ENCODE data around the gene OSBP2. TPM values are rescaled to one million over a fixed set of nuclear protein-coding genes. Genes with fewer than 3 reads are reported as not detected.

The OSBP2 gene
- total RNA-seq, 2 experiments from 2014 or later = 0.58 to 0.72 TPM

- TF ChIP-seq CTCF (IDR thresholded peaks at IDR 0.05) = no peak
- no peak overlapping the region for H3K27ac Mint-ChIP-seq
- intact Hi-C loops (cut with micrococcal nuclease) = no loop called here
These were observed 193.2 kb downstream of the OSBP2 start for GRCh38 chr22:30887861-30888260.

DNA sequence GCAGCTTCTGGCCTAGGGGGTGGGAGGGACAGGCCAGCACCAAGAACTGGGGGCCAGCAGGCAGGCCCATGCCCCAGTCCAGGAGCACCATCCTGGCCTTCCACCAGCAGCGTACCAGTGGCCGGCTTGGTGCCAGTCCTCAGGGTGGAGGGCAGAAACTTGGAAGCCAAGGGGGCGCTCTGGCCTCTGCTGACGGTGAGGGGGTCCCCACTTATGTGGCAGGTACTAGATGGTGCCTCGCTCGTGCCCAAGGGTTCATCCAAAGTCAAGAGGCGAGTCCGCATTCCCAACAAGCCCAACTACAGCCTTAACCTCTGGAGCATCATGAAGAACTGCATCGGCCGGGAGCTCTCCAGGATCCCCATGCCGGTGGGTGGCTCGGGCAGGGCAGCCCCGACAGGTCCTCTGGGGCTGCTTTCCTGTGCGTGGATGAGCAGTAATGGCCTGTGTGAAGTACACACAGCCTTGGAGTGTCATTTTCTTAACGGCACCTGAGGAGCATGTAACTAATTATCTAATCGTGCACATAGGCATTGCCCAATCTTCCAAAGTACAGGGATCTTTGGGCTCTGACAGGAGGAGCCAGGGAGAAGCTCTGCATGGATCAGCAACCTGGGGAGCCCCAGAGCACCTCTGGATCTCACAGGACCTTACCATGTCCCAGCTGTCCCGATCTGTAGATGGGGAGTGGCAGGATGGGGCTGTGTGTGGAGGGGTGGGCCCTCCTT lies 194.8 kb downstream of the OSBP2 start:
- H3K4me3 Mint-ChIP-seq = no peak overlapping the region
- no peaks in the 10 kb centered on the region for H3K27me3 Mint-ChIP-seq
- H3K36me3 Mint-ChIP-seq (ENCODE audit: low read depth) = no peaks in the 10 kb centered on the region
- intact Hi-C loops (cut with micrococcal nuclease) = no loop called here
- ChIA-PET CTCF (interaction anchor here (1.4 to 3.1 kb wide), 4 partner anchors 18 to 255 kb away, joined by 4 to 12 read pairs (median 4); no protein-coding TSS in a partner anchor), POLR2A (no interaction called here)
- H3K9me3 Mint-ChIP-seq = no peaks in the 10 kb centered on the region
- H3K27ac Mint-ChIP-seq = no peak overlapping the region
- no peak for ATAC-seq
- DNase-seq = no peak
- no peak for TF ChIP-seq CTCF (IDR thresholded peaks at IDR 0.05)
- peaks cover 9% of the 10 kb centered on the region for H3K4me1 Mint-ChIP-seq (ENCODE audit: low read depth)

More at GRCh38 chr22:30887861-30888260, 193.2 kb downstream of the OSBP2 start:
- ATAC-seq (no peak), DNase-seq (no peak)
- POLR2A ChIA-PET = interaction anchor here (1.0 kb wide), 1 partner anchor 54 kb away, joined by 3 read pairs; no protein-coding TSS in a partner anchor
- no peaks in the 10 kb centered on the region for H3K36me3 Mint-ChIP-seq (ENCODE audit: low read depth)
- H3K27me3 Mint-ChIP-seq = no peaks in the 10 kb centered on the region
- no peaks in the 10 kb centered on the region for H3K4me1 Mint-ChIP-seq (ENCODE audit: low read depth)
- H3K9me3 Mint-ChIP-seq = no peaks in the 10 kb centered on the region
- CTCF ChIA-PET = interaction anchor here (1.3 to 1.4 kb wide), 2 partner anchors 22 to 253 kb away, joined by 3 to 4 read pairs; no protein-coding TSS in a partner anchor
- H3K4me3 Mint-ChIP-seq = no peak overlapping the region

GRCh38 chr22:30889996-30890480 lies 195.4 kb downstream of the OSBP2 start:
- ChIA-PET CTCF (interaction anchor here (0.9 to 3.1 kb wide), 11 partner anchors 15 to 256 kb away, joined by 3 to 12 read pairs (median 4); no protein-coding TSS in a partner anchor), POLR2A (no interaction called here)
- H3K4me1 Mint-ChIP-seq (ENCODE audit: low read depth) = peaks cover 12% of the 10 kb centered on the region
- H3K4me3 Mint-ChIP-seq = no peak overlapping the region
- no peaks in the 10 kb centered on the region for H3K27me3 Mint-ChIP-seq
- no peak overlapping the region for H3K27ac Mint-ChIP-seq
- ATAC-seq = no peak
- no peaks in the 10 kb centered on the region for H3K9me3 Mint-ChIP-seq
- intact Hi-C loops (cut with micrococcal nuclease) = no loop called here
- no peak for DNase-seq
- no peak for TF ChIP-seq CTCF (IDR thresholded peaks at IDR 0.05)
- H3K36me3 Mint-ChIP-seq (ENCODE audit: low read depth) = no peaks in the 10 kb centered on the region

GRCh38 chr22:30890686-30891442 lies 196.2 kb downstream of the OSBP2 start:
- CTCF ChIA-PET = interaction anchor here (0.8 to 3.1 kb wide), 14 partner anchors 9 to 256 kb away, joined by 3 to 18 read pairs (median 3); no protein-coding TSS in a partner anchor
- peak; percentile 79 for ATAC-seq
- no peak overlapping the region for H3K27ac Mint-ChIP-seq
- H3K4me3 Mint-ChIP-seq = no peak overlapping the region
- no peaks in the 10 kb centered on the region for H3K27me3 Mint-ChIP-seq
- no peaks in the 10 kb centered on the region for H3K36me3 Mint-ChIP-seq (ENCODE audit: low read depth)
- DNase-seq = peak; percentile 52
- peak; percentile 80 for TF ChIP-seq CTCF (IDR thresholded peaks at IDR 0.05)
- POLR2A ChIA-PET = no interaction called here
- H3K4me1 Mint-ChIP-seq (ENCODE audit: low read depth) = peaks cover 12% of the 10 kb centered on the region
- H3K9me3 Mint-ChIP-seq = no peaks in the 10 kb centered on the region
- intact Hi-C loops (cut with micrococcal nuclease) = no loop called here

All from activated CD8-positive, alpha-beta T cell treated with anti-CD3 and anti-CD28 coated beads for 36 hours (primary cell).